Endothelial cell of umbilical vein (primary cell): ENCODE measurements around the gene GUCY2D. TPM values are rescaled to one million over a fixed set of nuclear protein-coding genes. Genes with fewer than 3 reads are reported as not detected.
A peak's percentile ranks its signal among the peaks of the same experiment; 100 is the strongest.

Source experiments
- BruUV-seq: library from RNA; stranded (reverse); fragments of 400-500 nt; replicated peaks from 2 replicates; lab custom pipeline; 2021; lab: Mats Ljungman, UMichigan
- CTCF ChIA-PET: fragments of 300-600, 350-600 bp; sonication (Branson Sonifier 250); formaldehyde crosslinking; loops from one replicate; lab custom pipeline; 2021; ENCODE audit warnings: antibody characterized with exemption, inconsistent platforms; lab: Charles Lee
- POLR2A ChIA-PET: fragments of 300-600, 350-600 bp; sonication (Branson Sonifier 250); formaldehyde crosslinking; loops from one replicate; lab custom pipeline; 2021; ENCODE audit warnings: antibody characterized with exemption, inconsistent platforms; lab: Charles Lee
- DNase-seq: peaks from one replicate; pipeline ENCODE4 v3.0.0-alpha.2; 2011; ENCODE audit warnings: low read depth, low spot score
- FAIRE-seq: peaks from 2 replicates; lab custom pipeline; 2011; peaks lifted over from hg19 to GRCh38; lab: Jason Lieb, UNC
- H2AFZ ChIP-seq: 2 replicates; pipeline ENCODE4 v1.6.0; 2012; ENCODE audit warnings: low read depth, low read length, control low read depth, inconsistent platforms
- H3K27ac ChIP-seq: 2 replicates; pipeline ENCODE4 v1.5.1; 2011; ENCODE audit warnings: low read depth, mild to moderate bottlenecking, control low read depth, low read length, moderate library complexity; ENCODE audit not compliant: insufficient read depth
- H3K27me3 ChIP-seq, 2 experiments: 2 replicates each; pipeline versions ENCODE4 v1.6.0 to v1.6.1; 2011; ENCODE audit warnings: low read length in 2 of 2, mixed read lengths in 1 of 2; ENCODE audit not compliant: control insufficient read depth in 2 of 2, insufficient read depth in 2 of 2
- H3K36me3 ChIP-seq, 2 experiments: 2 replicates in 1 of 2; 3 replicates in 1 of 2; pipeline ENCODE4 v1.5.1; 2011; ENCODE audit warnings: low read length in 2 of 2, mild to moderate bottlenecking in 1 of 2, moderate library complexity in 1 of 2; ENCODE audit not compliant: control insufficient read depth in 2 of 2, insufficient read depth in 2 of 2; ENCODE audit errors: extremely low read depth in 1 of 2
- H3K4me1 ChIP-seq: 3 replicates; pipeline ENCODE4 v1.5.1; 2011; ENCODE audit warnings: mild to moderate bottlenecking, low read length; ENCODE audit not compliant: control insufficient read depth, insufficient read depth; ENCODE audit errors: extremely low read depth
- H3K4me2 ChIP-seq: 2 replicates; pipeline ENCODE4 v1.6.1; 2011; ENCODE audit warnings: low read length, control low read depth, mixed read lengths; ENCODE audit not compliant: insufficient read depth
- H3K4me3 ChIP-seq, 3 experiments: fragments of 200-600 bp in 1 of 3; sonication (generic), shearing (Covaris generic) in 1 of 3; replicated peaks in 1 of 3; 2 replicates each; pipeline ENCODE4 v1.5.1; 2011 to 2016; ENCODE audit warnings: control low read depth in 3 of 3, low read length in 3 of 3, mild to moderate bottlenecking in 2 of 3, inconsistent platforms in 1 of 3, low read depth in 1 of 3, moderate library complexity in 1 of 3; ENCODE audit not compliant: insufficient read depth in 1 of 3
- H3K79me2 ChIP-seq: 2 replicates; pipeline ENCODE4 v1.6.0; 2012; ENCODE audit warnings: low read length, inconsistent platforms; ENCODE audit not compliant: control insufficient read depth, insufficient read depth
- H3K9ac ChIP-seq: replicated peaks from 2 replicates; pipeline ENCODE3; 2011; ENCODE audit warnings: low read length, control low read depth; ENCODE audit not compliant: insufficient read depth; ENCODE audit errors: extremely low read depth
- H3K9me1 ChIP-seq: replicated peaks from 3 replicates; pipeline ENCODE4 v1.6.0; 2011; ENCODE audit warnings: mild to moderate bottlenecking, low read length; ENCODE audit not compliant: control insufficient read depth, insufficient read depth; ENCODE audit errors: extremely low read depth
- H3K9me3 ChIP-seq: replicated peaks from 2 replicates; pipeline ENCODE4 v1.5.1; 2012; ENCODE audit warnings: low read length, inconsistent platforms; ENCODE audit not compliant: control insufficient read depth, insufficient read depth
- H4K20me1 ChIP-seq: replicated peaks from 2 replicates; pipeline ENCODE3; 2011; ENCODE audit warnings: mild to moderate bottlenecking, low read length; ENCODE audit not compliant: control insufficient read depth, insufficient read depth; ENCODE audit errors: extremely low read depth
- EZH2 ChIP-seq: IDR thresholded peaks from 2 replicates; pipeline ENCODE4 v1.6.1; 2012; ENCODE audit warnings: borderline replicate concordance, low read depth, mild to moderate bottlenecking, moderate library complexity, low read length, inconsistent platforms; ENCODE audit not compliant: severe bottlenecking
- FOS ChIP-seq: IDR thresholded peaks from 2 replicates; pipeline ENCODE4 v1.6.1; 2011; ENCODE audit warnings: mild to moderate bottlenecking, low read length, moderate library complexity, borderline replicate concordance; ENCODE audit not compliant: insufficient read depth
- GATA2 ChIP-seq: IDR thresholded peaks from 2 replicates; pipeline ENCODE4 v1.7.0; 2011; ENCODE audit warnings: low read depth, mild to moderate bottlenecking, moderate library complexity, mixed read lengths, low read length; ENCODE audit not compliant: insufficient read length, insufficient read depth
- JUN ChIP-seq: IDR thresholded peaks from 2 replicates; pipeline ENCODE4 v1.6.1; 2011; ENCODE audit warnings: borderline replicate concordance, low read depth; ENCODE audit not compliant: insufficient read length, insufficient read depth
- MYC ChIP-seq: IDR thresholded peaks from one replicate; pipeline ENCODE4 v1.6.1; 2011; ENCODE audit warnings: mild to moderate bottlenecking, low read depth, low read length
- POLR2A ChIP-seq: IDR thresholded peaks from 2 replicates; pipeline ENCODE4 v1.6.1; 2012; ENCODE audit warnings: low read depth, mild to moderate bottlenecking, control low read depth, low read length
- POLR2AphosphoS5 ChIP-seq: IDR thresholded peaks from 2 replicates; pipeline ENCODE4 v1.6.1; 2012; ENCODE audit warnings: low read depth, mild to moderate bottlenecking, control low read depth, low read length, moderate library complexity; ENCODE audit not compliant: insufficient read depth
- dilution Hi-C: fragments of 300-500 bp; cut with MboI; formaldehyde crosslinking; loops from one replicate; pipeline ENCODE4 v1.15.0; 2019; ENCODE audit warnings: low sequenced_read_pairs; ENCODE audit not compliant: extremely low pct_ligation_motif_present
- intact Hi-C: fragments of 100-400 bp; cut with micrococcal nuclease; formaldehyde crosslinking; loops from one replicate; pipeline ENCODE4 v1.10.0; 2022
- polyA plus RNA-seq, 4 experiments: library from polyadenylated mRNA; depleted of rRNA in 3 of 4; stranded (reverse) in 3 of 4; unstranded in 1 of 4; fragments of >200 nt; gene quantifications; 2 replicates each; pipeline versions ENCODE4 v1.2.1 to v1.2.3, GENCODE V29; 2011 to 2012; ENCODE audit warnings: missing spikeins in 1 of 4
- total RNA-seq: library from RNA; stranded (reverse); gene quantifications from 2 replicates; pipeline ENCODE4 v1.2.3, GENCODE V29; 2021
- TF ChIP-seq, protein P1 (sequence below): IDR thresholded peaks from 2 replicates; pipeline ENCODE4 v1.6.1; 2011; ENCODE audit not compliant: insufficient read depth, insufficient read length
- TF ChIP-seq, protein P2 (sequence below), 2 donors: IDR thresholded peaks; 1 replicate in 1 of 2; 2 replicates in 1 of 2; pipeline ENCODE4 v1.5.1; 2011; ENCODE audit warnings: low read length in 2 of 2, mild to moderate bottlenecking in 2 of 2, moderate library complexity in 2 of 2, control low read depth in 1 of 2, inconsistent platforms in 1 of 2, low read depth in 1 of 2; ENCODE audit not compliant: insufficient read depth in 1 of 2; ENCODE audit errors: extremely low read depth in 1 of 2

GUCY2D gene
- total and polyA plus RNA-seq, 2 donors (not counting 3 experiments of a cell fraction or from before 2014, with no cell fraction given): not detected

DNA sequence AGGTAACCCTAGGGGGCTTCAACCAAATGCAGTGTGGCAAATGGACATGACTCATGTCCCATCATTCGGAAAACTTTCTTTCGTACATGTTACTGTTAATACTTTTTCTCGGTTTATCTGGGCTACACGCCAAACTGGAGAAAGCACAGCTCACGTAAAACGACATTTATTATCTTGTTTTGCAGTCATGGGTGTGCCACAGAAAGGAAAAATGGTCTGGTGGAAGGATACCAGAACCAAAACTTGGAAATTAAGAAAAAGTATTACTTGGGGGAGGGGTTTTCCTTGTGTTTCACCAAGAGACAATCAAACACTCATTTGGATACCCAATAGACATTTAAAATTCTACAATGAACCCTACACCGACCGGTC lies 60.0 kb downstream of the GUCY2D start:
- TF ChIP-seq MYC (no peak), POLR2AphosphoS5 (no peak), EZH2 (no peak), POLR2A (no peak), GATA2 (no peak), FOS (no peak), JUN (no peak)
- TF ChIP-seq, protein P1, sequence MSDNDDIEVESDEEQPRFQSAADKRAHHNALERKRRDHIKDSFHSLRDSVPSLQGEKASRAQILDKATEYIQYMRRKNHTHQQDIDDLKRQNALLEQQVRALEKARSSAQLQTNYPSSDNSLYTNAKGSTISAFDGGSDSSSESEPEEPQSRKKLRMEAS: no peak
- no TSS peak for BruUV-seq
- Histone ChIP-seq H3K27me3 (peaks cover 51 to 54% of the 10 kb centered on the region in 2 experiments), H3K4me3 (no peak overlapping the region), H3K79me2 (no peaks in the 10 kb centered on the region), H3K4me1 (peaks cover 8% of the 10 kb centered on the region), H3K9me1 (no peaks in the 10 kb centered on the region), H3K27ac (no peak overlapping the region), H4K20me1 (no peaks in the 10 kb centered on the region), H3K4me2 (peak overlapping the region; percentile 30), H2AFZ (no peak overlapping the region), H3K9me3 (no peaks in the 10 kb centered on the region), H3K9ac (no peak overlapping the region), H3K36me3 (no peaks in the 10 kb centered on the region)
- FAIRE-seq (no peak), DNase-seq (peak; percentile 60)
- dilution Hi-C loops (no loop called here), intact Hi-C loops (no loop called here)
- POLR2A ChIA-PET: no interaction called here
- CTCF ChIA-PET: interaction anchor here (0.7 to 11.0 kb wide), 11 partner anchors 8 to 683 kb away, joined by 3 to 191 read pairs (median 7); partner anchors contain the start of gene ALOXE3

DNA sequence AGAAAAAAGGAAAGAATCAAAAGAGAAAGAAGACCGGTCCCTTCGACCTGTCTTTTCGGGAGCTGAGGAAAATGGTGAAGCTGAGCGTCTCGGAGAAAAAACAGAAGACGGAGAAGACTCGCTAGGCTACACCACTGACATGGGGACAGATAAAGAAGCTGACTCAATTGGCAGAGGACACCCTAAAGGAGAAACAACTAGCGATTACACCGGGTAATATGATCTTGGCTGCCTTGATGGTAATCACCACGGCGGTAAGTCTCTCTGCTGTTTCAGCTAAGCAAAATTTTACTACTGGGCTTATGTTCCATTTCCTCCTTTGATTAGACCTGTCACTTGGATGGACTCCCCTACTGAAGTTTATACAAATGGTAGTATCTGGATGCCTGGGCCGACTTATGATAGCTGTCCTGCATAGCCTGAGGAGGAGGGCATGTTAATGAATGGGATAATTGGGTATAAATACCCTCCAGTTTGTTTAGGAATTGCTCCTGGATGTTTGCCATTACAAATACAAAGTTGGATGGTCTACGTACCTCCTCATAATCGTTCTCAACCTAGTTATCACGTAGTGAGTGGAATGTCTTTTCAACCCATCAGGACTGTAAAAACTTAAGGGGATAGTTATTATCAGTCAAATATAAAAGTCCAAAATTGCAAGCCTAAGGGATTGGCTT lies 60.5 kb downstream of the GUCY2D start:
- Histone ChIP-seq H4K20me1 (no peaks in the 10 kb centered on the region), H3K9me1 (no peaks in the 10 kb centered on the region), H3K9ac (no peak overlapping the region), H3K4me3 (no peak overlapping the region), H3K27ac (no peak overlapping the region), H3K4me1 (peaks cover 8% of the 10 kb centered on the region), H3K36me3 (no peaks in the 10 kb centered on the region), H3K4me2 (peak overlapping the region; percentile 30), H3K9me3 (no peaks in the 10 kb centered on the region), H2AFZ (no peak overlapping the region), H3K27me3 (peaks cover 51 to 54% of the 10 kb centered on the region in 2 experiments), H3K79me2 (no peaks in the 10 kb centered on the region)
- DNase-seq (peak; percentile 11), FAIRE-seq (no peak)
- dilution Hi-C loops: no loop called here
- no TSS peak for BruUV-seq
- intact Hi-C loops: no loop called here
- TF ChIP-seq EZH2: peak; percentile 81
- TF ChIP-seq, protein P2, sequence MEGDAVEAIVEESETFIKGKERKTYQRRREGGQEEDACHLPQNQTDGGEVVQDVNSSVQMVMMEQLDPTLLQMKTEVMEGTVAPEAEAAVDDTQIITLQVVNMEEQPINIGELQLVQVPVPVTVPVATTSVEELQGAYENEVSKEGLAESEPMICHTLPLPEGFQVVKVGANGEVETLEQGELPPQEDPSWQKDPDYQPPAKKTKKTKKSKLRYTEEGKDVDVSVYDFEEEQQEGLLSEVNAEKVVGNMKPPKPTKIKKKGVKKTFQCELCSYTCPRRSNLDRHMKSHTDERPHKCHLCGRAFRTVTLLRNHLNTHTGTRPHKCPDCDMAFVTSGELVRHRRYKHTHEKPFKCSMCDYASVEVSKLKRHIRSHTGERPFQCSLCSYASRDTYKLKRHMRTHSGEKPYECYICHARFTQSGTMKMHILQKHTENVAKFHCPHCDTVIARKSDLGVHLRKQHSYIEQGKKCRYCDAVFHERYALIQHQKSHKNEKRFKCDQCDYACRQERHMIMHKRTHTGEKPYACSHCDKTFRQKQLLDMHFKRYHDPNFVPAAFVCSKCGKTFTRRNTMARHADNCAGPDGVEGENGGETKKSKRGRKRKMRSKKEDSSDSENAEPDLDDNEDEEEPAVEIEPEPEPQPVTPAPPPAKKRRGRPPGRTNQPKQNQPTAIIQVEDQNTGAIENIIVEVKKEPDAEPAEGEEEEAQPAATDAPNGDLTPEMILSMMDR (IDR thresholded peaks at IDR 0.05; ENCODE audit: extremely low read depth in 1 of 2, insufficient read depth in 1 of 2, low read depth in 1 of 2, low read length in 2 of 2): no peak
- ChIA-PET CTCF (interaction anchor here (0.9 to 11.0 kb wide), 7 partner anchors 12 to 96 kb away, joined by 3 to 191 read pairs (median 47); partner anchors contain the start of gene ALOXE3), POLR2A (no interaction called here)
